ENCODE data around the gene TFF1. TPM values are rescaled to one million over a fixed set of nuclear protein-coding genes. Genes with fewer than 3 reads are reported as not detected.
"Not testable (repeated sequence)": the region's sequence is repeated elsewhere in the genome, so short reads cannot be mapped to it uniquely, and the experiment has no call there.

The TFF1 gene
- total RNA-seq, 1 experiment from 2014 or later = not detected

DNA sequence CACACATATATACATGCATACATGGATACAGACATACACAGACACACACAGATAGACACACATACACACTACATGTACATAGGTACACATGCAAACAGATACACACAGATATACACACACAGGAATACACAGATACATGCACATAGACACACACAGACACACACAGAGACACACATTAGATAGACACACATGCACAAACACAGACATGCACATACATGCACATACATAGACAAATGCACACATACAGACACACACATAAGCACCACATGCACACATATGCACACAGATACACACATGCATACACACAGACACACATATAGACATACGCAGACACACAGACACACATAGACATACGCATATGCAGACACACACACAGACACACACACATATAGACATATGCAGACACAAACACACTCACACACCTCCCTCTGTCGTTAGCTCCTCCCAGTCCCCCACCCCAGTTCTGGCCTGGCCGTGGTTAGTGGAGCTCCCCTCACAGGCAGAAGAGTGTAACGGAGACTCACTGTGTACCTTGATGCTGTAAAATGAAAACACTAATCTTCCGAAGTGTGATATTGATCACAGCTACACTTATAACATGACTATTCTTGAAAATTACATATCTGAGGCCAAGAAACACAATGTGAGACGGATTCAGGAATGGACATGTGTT, 45.0 kb upstream of the TFF1 start:
- no TSS peak for BruUV-seq (replicated peaks)
- Mint-ChIP-seq H3K4me1 (ENCODE audit: insufficient read depth, unreplicated experiment) (peaks cover 5% of the 10 kb centered on the region), H3K27ac (ENCODE audit: low read depth, unreplicated experiment) (no peak overlapping the region), H3K4me3 (ENCODE audit: unreplicated experiment) (no peak overlapping the region), H3K27me3 (ENCODE audit: insufficient read depth, unreplicated experiment) (no peaks in the 10 kb centered on the region), H3K36me3 (ENCODE audit: insufficient read depth, unreplicated experiment) (no peaks in the 10 kb centered on the region), H3K9me3 (ENCODE audit: unreplicated experiment) (no peaks in the 10 kb centered on the region)
- TF ChIP-seq, protein P1, sequence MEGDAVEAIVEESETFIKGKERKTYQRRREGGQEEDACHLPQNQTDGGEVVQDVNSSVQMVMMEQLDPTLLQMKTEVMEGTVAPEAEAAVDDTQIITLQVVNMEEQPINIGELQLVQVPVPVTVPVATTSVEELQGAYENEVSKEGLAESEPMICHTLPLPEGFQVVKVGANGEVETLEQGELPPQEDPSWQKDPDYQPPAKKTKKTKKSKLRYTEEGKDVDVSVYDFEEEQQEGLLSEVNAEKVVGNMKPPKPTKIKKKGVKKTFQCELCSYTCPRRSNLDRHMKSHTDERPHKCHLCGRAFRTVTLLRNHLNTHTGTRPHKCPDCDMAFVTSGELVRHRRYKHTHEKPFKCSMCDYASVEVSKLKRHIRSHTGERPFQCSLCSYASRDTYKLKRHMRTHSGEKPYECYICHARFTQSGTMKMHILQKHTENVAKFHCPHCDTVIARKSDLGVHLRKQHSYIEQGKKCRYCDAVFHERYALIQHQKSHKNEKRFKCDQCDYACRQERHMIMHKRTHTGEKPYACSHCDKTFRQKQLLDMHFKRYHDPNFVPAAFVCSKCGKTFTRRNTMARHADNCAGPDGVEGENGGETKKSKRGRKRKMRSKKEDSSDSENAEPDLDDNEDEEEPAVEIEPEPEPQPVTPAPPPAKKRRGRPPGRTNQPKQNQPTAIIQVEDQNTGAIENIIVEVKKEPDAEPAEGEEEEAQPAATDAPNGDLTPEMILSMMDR (IDR thresholded peaks at IDR 0.05; ENCODE audit: unreplicated experiment) = no peak
- intact Hi-C loops (cut with micrococcal nuclease) = no loop called here
- CTCF ChIA-PET = interaction anchor here (0.7 to 0.9 kb wide), 2 partner anchors 29 to 135 kb away, joined by 3 to 4 read pairs; no protein-coding TSS in a partner anchor
- POLR2A ChIA-PET = no interaction called here
- no peak for DNase-seq (ENCODE audit: unreplicated experiment)

DNA sequence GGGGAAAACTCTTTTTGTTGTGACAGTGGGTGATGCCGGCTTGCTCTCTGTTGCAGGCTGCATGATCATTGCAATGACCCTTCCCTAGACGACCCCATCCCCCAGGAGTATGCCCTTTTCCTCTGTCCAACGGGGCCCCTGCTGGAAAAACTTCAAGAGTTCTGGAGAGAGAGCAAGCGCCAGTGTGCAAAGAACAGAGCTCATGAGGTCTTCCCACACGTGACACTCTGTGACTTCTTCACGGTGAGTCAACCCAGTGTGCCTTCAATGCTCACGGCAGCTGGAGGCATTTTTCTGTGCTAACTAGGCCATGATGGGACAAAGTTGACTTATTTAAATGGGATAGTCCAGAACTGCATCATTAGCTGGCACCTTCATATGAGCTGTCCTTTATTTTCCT, 43.0 kb upstream of the TFF1 start:
- intact Hi-C loops (cut with micrococcal nuclease) = no loop called here
- H3K36me3 Mint-ChIP-seq (ENCODE audit: insufficient read depth, unreplicated experiment) = no peaks in the 10 kb centered on the region

DNA sequence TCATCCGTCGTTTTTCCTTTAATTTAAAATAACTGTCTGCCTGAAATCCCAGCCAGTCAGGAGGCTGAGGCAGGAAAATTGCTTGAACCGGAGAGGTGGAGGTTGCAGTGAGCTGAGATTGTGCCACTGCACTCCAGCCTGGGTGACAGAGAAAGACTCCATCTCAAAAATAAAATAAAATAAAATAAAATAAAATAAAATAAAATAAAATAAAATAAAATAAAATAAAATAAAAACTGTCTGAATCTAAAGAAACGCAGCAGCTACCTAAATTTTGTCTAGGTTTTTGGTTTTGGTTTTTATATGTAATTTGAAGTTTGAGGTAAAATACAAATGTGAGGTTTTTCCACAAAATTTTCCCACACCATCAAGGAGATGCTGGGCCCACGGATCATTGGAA, 42.4 kb upstream of the TFF1 start:
- H3K9me3 Mint-ChIP-seq (ENCODE audit: unreplicated experiment); H3K27ac Mint-ChIP-seq (ENCODE audit: low read depth, unreplicated experiment); intact Hi-C loops (cut with micrococcal nuclease); H3K4me3 Mint-ChIP-seq (ENCODE audit: unreplicated experiment); H3K36me3 Mint-ChIP-seq (ENCODE audit: insufficient read depth, unreplicated experiment); H3K27me3 Mint-ChIP-seq (ENCODE audit: insufficient read depth, unreplicated experiment); CTCF ChIA-PET; BruUV-seq (replicated peaks); H3K4me1 Mint-ChIP-seq (ENCODE audit: insufficient read depth, unreplicated experiment); DNase-seq (ENCODE audit: unreplicated experiment): not testable (repeated sequence)
- POLR2A ChIA-PET = interaction anchor here (0.5 kb wide), 1 partner anchor 438 kb away, joined by 6 read pairs; no protein-coding TSS in a partner anchor

More for the DNA sequence above, 43.0 kb upstream of the TFF1 start:
- no peak overlapping the region for H3K27ac Mint-ChIP-seq (ENCODE audit: low read depth, unreplicated experiment)
- no TSS peak for BruUV-seq (replicated peaks)
- no peak overlapping the region for H3K4me3 Mint-ChIP-seq (ENCODE audit: unreplicated experiment)
- DNase-seq (ENCODE audit: unreplicated experiment) = no peak
- no peaks in the 10 kb centered on the region for H3K9me3 Mint-ChIP-seq (ENCODE audit: unreplicated experiment)
- POLR2A ChIA-PET = interaction anchor here (0.5 to 1.1 kb wide), 2 partner anchors 15 to 438 kb away, joined by 4 to 6 read pairs; no protein-coding TSS in a partner anchor
- TF ChIP-seq, protein P1 (IDR thresholded peaks at IDR 0.05; ENCODE audit: unreplicated experiment) = no peak
- CTCF ChIA-PET = no interaction called here
- H3K4me1 Mint-ChIP-seq (ENCODE audit: insufficient read depth, unreplicated experiment) = no peaks in the 10 kb centered on the region
- no peaks in the 10 kb centered on the region for H3K27me3 Mint-ChIP-seq (ENCODE audit: insufficient read depth, unreplicated experiment)

DNA sequence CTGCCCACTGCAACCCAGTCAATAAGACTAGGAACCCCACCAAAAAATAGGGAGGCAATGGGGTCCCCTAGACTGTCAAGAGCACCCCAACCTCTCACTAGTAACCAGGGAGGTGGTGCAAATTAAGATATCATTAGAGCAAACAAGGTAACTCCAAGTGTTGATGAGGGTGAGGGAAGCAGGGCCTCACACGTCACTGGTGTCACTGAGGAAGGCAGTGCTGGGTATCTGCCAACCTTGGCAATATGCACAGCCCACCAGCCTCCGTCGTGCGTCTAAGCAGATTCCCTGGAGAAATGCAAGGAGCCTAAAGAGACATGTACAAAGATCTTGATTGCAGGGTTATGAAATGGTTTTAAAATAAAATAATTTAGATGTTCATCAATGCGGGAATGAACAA, 41.1 kb upstream of the TFF1 start:
- POLR2A ChIA-PET = interaction anchor here (1.1 kb wide), 1 partner anchor 11 kb away, joined by 3 read pairs; no protein-coding TSS in a partner anchor
- no TSS peak for BruUV-seq (replicated peaks)
- no peaks in the 10 kb centered on the region for H3K27me3 Mint-ChIP-seq (ENCODE audit: insufficient read depth, unreplicated experiment)
- CTCF ChIA-PET = no interaction called here
- no peaks in the 10 kb centered on the region for H3K4me1 Mint-ChIP-seq (ENCODE audit: insufficient read depth, unreplicated experiment)
- no peak for DNase-seq (ENCODE audit: unreplicated experiment)
- TF ChIP-seq, protein P1 (IDR thresholded peaks at IDR 0.05; ENCODE audit: unreplicated experiment) = no peak
- no peaks in the 10 kb centered on the region for H3K36me3 Mint-ChIP-seq (ENCODE audit: insufficient read depth, unreplicated experiment)
- no peak overlapping the region for H3K27ac Mint-ChIP-seq (ENCODE audit: low read depth, unreplicated experiment)
- H3K4me3 Mint-ChIP-seq (ENCODE audit: unreplicated experiment) = no peak overlapping the region
- no peaks in the 10 kb centered on the region for H3K9me3 Mint-ChIP-seq (ENCODE audit: unreplicated experiment)
- intact Hi-C loops (cut with micrococcal nuclease) = no loop called here
